K562 (cell line): ENCODE results near the gene NPTXR. TPM values are rescaled to one million over a fixed set of nuclear protein-coding genes. Genes with fewer than 3 reads are reported as not detected.
A peak's percentile ranks its signal among the peaks of the same experiment; 100 is the strongest.

Source experiments
- E2F8 ChIP-seq: fragments of 450-650 bp; IDR thresholded peaks from 2 replicates; pipeline ENCODE4 v1.7.1; 2018; ENCODE audit warnings: mild to moderate bottlenecking, low read depth; ENCODE audit not compliant: partially characterized antibody
- GTF2A2 ChIP-seq: IDR thresholded peaks from 2 replicates; pipeline ENCODE4 v1.6.1; 2016; ENCODE audit warnings: mild to moderate bottlenecking, missing genetic modification characterization, missing compliant biosample characterization
- POLR2G ChIP-seq: fragments of 200-400 bp; formaldehyde crosslinking; IDR thresholded peaks from 2 replicates; pipeline ENCODE4 v1.6.1; 2017; ENCODE audit warnings: low read depth, mild to moderate bottlenecking, antibody characterized with exemption, low read length, moderate library complexity
- ZNF76 ChIP-seq: fragments of 250-450 bp; sonication (Bioruptor Pico); IDR thresholded peaks from 2 replicates; pipeline ENCODE4 v1.4.0; 2020; ENCODE audit warnings: mild to moderate bottlenecking, moderate library complexity, borderline replicate concordance
- polyA plus RNA-seq, 8 experiments: library from polyadenylated mRNA; depleted of rRNA in 4 of 8; stranded (reverse) in 5 of 8; unstranded in 3 of 8; fragments of >200 nt; fragmentation: Nextera tagmentation in 2 of 8; fragmentation: Illumina TruSeq in 1 of 8; extraction: Ambion mirVana in 2 of 8; extraction: Trizol in 1 of 8; gene quantifications; 2 replicates each; pipeline versions ENCODE4 v1.2.1 to v1.2.3, GENCODE V29; 2011 to 2014; ENCODE audit warnings: inconsistent platforms in 1 of 8, missing spikeins in 1 of 8
- total RNA-seq, 7 experiments: library from RNA; depleted of rRNA in 6 of 7; stranded (reverse); fragments of >200 nt in 6 of 7; fragmentation: Illumina TruSeq in 2 of 7; extraction: Trizol in 2 of 7; gene quantifications; 2 replicates each; pipeline versions ENCODE4 v1.2.1 to v1.2.3, GENCODE V29; 2011 to 2021; ENCODE audit warnings: low replicate concordance in 1 of 7
- TF ChIP-seq, protein P1 (sequence below): fragments of 250-450 bp; sonication (Bioruptor Pico); IDR thresholded peaks from 2 replicates; pipeline ENCODE4 v1.9.0; 2021; ENCODE audit warnings: mild to moderate bottlenecking, inconsistent platforms

The NPTXR gene
- total and polyA plus RNA-seq, 9 of the 15 experiments (the other 6 are each of a cell fraction or from before 2014, with no cell fraction given) = 0.01 to 3.1 (median 1.1) TPM

DNA sequence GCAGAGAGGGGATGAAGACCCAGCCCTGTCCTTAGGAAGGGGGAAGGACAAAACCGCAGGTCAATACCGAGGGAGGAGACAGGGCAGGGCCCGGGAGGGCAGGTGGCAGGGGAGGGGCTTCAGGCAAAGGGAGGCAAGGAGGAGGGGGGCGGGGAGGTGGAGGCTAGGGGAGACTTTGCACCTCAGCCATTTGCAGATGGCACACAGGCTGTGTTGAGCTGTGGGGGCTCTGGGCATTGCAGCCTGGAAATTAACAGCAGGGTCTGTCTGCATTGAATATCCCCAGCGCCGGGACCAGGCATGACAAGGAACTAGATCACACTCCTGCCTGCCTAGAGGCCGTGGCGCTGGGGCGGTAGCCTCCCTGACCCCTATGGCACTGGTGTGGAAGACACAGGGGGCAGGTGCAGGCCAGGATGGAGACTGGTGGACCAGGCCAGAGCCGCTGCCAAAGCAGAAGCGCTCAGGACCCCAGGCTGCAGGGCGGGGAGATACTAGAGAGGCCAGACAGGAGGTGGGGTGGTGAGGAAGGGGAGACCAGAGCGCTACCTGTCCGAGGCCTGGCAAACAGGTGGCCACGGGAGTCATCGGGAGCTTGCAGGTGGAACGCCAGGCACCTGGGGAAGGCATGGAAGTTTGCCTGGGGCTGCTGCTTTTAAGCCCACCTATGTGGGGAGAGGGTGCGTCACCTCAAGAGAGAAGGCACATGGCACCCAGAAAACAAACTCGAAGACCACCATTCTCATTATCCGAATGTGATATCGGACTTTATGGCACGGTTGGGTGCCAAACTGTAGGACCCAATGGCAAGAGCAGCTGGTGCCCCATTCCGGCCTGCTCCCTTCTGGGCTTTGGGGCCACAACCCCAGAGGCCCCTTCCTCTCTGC is 16.7 kb upstream of the NPTXR start (continued):
- TF ChIP-seq, protein P1, sequence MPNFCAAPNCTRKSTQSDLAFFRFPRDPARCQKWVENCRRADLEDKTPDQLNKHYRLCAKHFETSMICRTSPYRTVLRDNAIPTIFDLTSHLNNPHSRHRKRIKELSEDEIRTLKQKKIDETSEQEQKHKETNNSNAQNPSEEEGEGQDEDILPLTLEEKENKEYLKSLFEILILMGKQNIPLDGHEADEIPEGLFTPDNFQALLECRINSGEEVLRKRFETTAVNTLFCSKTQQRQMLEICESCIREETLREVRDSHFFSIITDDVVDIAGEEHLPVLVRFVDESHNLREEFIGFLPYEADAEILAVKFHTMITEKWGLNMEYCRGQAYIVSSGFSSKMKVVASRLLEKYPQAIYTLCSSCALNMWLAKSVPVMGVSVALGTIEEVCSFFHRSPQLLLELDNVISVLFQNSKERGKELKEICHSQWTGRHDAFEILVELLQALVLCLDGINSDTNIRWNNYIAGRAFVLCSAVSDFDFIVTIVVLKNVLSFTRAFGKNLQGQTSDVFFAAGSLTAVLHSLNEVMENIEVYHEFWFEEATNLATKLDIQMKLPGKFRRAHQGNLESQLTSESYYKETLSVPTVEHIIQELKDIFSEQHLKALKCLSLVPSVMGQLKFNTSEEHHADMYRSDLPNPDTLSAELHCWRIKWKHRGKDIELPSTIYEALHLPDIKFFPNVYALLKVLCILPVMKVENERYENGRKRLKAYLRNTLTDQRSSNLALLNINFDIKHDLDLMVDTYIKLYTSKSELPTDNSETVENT (CRISPR knock-in tag) = no peak
- TF ChIP-seq POLR2G (peak; percentile 67), GTF2A2 (tag) (no peak), ZNF76 (CRISPR knock-in tag) (no peak), E2F8 (no peak)
- TF ChIP-seq, all 486 proteins: peak for 3
